ENCODE measurements around the gene SLC5A10. TPM values are rescaled to one million over a fixed set of nuclear protein-coding genes. Genes with fewer than 3 reads are reported as not detected.
"Not testable (repeated sequence)": the region's sequence is repeated elsewhere in the genome, so short reads cannot be mapped to it uniquely, and the experiment has no call there.

The SLC5A10 gene
- total RNA-seq, 1 donor from 2014 or later = not detected

DNA sequence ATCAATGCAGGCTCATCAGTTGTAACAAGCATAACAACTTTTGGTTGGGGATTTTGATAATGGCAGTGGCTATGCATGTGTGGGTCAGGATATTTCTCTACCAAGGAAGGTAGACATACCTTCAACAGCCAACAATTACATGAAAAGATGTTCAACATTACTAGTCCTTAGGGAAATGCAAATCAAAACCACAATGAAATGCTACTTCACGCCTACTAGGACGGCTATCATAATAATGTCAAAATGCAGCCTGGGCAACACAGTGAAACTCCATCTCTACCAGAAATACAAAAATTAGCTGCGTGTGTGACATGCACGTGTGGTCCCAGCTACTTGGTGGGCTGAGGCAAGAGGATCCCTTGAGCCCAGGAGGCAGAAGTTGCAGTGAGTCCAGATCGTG is 7.3 kb upstream of the SLC5A10 start:
- FAIRE-seq (no peak), DNase-seq (ENCODE audit: low spot score in 2 of 2) (no peak)

DNA sequence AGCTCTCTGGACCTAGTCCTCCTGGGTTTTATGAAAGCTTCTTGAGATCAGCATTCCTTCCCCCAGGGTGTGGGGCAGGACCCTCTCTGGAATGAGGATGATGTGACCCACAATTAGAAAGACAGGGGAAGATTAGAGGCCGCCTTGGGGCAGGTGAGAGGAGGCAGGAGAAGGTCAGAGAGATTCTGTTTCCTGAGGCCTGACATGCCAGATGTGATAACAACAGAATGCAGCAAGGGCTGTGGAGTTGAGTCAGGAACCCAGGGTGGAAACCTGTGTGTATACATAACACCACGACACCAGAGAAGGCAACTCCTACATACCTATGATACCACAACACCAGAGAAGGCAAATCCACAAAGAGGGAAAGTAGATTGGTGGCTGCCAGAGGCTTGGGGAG is 5.4 kb upstream of the SLC5A10 start:
- DNase-seq (ENCODE audit: low spot score in 2 of 2) (no peak), FAIRE-seq (no peak)

GRCh38 chr17:18947866-18948265 is 4.1 kb upstream of the SLC5A10 start:
- FAIRE-seq (no peak), DNase-seq (ENCODE audit: low spot score in 2 of 2) (no peak)

DNA sequence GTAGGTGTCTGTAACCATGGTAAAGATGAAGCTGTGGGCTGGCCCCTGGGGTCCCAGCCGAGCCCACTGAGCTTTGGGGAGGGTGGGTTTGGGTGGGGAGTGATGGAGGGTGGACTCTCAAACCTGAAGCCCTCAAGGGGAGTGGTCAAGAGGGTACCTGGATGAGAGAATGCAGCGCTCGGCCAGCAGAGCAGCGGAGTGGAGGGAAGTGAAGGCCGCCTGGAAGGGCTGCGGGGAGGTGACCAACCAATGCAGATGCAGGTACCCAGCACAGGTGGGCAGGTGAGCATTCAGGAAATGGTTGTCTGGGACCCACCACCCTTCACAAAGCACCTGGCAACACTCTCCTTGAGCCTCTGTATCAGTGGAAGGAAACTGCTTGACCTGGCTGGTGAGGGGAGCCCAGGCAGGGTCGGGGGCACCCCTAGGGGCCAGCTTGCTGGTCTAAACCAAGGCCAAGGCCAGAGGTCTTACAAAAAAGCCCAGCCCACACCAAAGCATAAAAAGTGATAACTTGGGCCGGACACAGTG is 3.4 kb upstream of the SLC5A10 start:
- DNase-seq (ENCODE audit: low spot score in 2 of 2) = no peak
- no peak for FAIRE-seq

GRCh38 chr17:18949566-18949965 is 2.4 kb upstream of the SLC5A10 start:
- DNase-seq (ENCODE audit: low spot score in 2 of 2) (no peak), FAIRE-seq (no peak)

DNA sequence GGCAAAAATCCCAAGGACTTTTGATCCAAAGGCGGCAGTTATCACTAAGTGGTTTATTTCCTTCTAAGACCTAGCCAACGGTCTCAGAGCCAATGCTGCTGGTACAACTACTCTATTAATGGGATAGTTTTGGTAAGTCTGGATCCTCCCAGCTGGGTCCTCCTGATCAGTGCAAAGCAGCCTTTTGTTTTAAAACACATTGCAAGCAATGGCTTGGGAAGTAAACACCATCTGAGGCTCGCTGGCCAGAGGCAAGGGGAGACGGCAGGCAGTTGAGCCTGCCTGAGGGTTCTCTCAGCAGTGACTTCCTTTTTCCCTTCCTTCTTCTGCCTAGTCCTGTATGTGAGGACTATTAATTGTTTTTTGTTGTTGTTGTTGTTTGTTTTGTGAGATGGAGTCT is 1.6 kb upstream of the SLC5A10 start:
- DNase-seq (ENCODE audit: low spot score in 2 of 2) (no peak), FAIRE-seq (no peak)

GRCh38 chr17:18950944-18951905 is 740 bp upstream of the SLC5A10 start:
- no peak for DNase-seq (ENCODE audit: low spot score in 2 of 2)
- FAIRE-seq = no peak

DNA sequence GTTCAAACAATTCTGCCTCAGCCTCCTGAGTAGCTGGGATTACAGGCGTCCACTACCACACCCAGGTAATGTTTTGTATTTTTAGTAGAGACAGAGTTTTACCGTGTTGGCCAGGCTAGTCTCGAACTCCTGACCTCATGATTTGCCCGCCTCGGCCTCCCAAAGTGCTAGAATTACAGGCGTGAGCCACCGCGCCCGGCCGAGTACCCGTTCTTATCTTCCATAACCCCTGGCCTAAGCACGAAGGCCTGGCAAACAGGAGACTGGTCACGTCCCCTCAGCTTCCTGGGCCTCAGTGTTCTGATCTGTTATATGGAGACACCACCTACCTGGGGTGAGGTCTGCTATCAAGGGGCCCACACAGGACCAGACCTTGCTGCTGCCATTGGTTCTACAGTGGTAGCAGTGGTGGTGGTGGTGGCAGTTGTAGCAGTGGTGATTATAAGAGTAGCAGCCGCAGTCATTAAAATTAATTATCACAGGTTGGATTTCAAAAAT is 1.3 kb downstream of the SLC5A10 start:
- DNase-seq (ENCODE audit: low spot score in 2 of 2) (no peak), FAIRE-seq (no peak)

- no peak for FAIRE-seq
- no peak for DNase-seq (ENCODE audit: low spot score in 2 of 2)
These were observed 2.4 kb downstream of the SLC5A10 start for GRCh38 chr17:18954321-18954720.

- DNase-seq (ENCODE audit: low spot score in 2 of 2) = no peak
- no peak for FAIRE-seq
These were observed 3.0 kb downstream of the SLC5A10 start for GRCh38 chr17:18955009-18955408.

DNA sequence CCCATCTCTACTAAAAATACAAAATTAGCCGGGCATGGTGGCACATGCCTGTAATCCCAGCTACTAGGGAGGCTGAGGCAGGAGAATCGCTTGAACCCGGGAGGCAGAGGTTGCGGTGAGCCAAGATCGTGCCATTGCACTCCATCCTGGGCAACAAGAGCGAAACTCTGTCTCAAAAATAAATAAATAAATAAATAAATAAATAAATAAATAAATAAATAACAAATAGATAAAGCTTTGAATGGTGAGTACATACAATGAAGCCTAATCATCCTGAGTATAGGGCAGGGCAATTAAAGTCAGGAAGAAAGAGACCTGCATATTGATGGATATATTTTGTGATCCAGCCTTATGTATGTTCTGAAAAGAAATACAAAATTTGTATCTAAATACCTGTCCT is 4.1 kb downstream of the SLC5A10 start:
- DNase-seq (ENCODE audit: low spot score in 2 of 2) = not testable (repeated sequence)

GRCh38 chr17:18956581-18956980 is 4.6 kb downstream of the SLC5A10 start:
- DNase-seq (ENCODE audit: low spot score in 2 of 2) = no peak
- no peak for FAIRE-seq

More for the DNA sequence above, 4.1 kb downstream of the SLC5A10 start:
- FAIRE-seq = not testable (repeated sequence)

DNA sequence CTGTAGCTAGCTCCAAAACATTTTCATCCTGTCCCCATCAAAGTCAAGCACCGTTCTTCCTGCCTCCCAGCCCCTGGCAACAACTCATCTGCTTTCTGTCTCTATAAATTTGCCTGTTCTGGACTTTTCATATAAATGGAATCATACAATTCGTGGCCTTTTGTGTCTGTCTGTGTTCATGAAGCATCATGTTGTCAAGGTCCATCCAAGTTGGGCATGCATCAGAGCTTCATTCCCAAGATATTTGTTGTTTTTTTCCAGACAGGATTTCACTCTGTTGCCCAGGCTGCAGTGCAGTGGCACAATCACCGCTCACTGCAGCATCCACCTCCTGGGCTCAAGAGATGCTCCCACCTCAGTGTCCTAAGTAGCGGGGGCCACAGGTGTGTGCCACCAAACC is 5.9 kb downstream of the SLC5A10 start:
- DNase-seq (ENCODE audit: low spot score in 2 of 2) = no peak
- FAIRE-seq = no peak

DNA sequence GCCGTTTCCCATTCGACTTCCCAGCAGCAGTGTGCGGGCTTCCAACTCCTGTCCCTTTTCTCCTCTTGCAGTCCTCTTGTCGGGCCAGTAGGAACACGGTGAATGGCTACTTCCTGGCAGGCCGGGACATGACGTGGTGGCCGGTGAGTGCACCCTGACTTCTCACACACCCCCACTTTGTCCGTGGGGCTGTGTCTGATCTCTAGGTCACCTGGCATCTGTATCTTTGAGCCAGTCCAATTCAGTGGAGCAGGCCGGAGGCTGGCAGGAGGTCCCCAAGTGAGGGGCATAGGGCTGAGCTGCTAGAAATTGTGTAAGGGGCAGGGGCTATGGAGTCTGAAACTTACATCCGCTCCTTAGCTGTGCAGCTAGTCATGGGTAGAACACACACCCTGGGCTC is 6.6 kb downstream of the SLC5A10 start:
- DNase-seq (ENCODE audit: low spot score in 2 of 2) (no peak), FAIRE-seq (no peak)

DNA sequence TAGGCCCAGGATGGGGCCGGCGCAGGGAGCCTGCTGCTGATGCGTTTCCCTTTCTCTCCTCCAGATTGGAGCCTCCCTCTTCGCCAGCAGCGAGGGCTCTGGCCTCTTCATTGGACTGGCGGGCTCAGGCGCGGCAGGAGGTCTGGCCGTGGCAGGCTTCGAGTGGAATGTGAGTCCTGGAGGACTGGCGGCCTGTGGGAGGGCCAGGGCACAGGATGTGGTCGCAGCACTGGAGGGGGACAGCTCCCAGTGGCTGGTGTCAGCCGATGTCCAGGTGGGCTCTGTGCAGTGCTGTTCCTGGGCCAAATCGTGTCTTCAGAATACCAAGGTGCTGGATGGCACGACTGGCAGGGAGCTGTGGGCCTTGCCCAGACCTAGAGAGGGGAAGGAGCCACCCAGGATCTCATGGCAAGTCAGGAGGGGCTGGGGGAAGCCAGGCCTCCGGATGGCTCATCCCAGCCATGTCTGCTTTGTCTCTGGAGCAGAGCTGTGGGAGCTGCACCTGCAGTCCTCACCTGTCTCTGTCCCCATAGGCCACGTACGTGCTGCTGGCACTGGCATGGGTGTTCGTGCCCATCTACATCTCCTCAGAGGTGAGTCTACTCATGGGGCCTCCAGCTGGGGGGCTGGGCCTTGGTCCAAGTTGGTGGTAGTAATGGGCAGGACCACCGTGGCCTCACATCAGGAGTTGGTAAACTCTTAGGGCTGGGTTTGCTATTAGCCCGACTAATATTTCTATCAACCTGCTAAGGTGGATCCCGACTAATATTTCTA is 7.3 kb downstream of the SLC5A10 start:
- DNase-seq (ENCODE audit: low spot score in 2 of 2) (no peak), FAIRE-seq (no peak)

- no peak for DNase-seq (ENCODE audit: low spot score in 2 of 2)
- FAIRE-seq = no peak
These were observed 7.9 kb downstream of the SLC5A10 start for GRCh38 chr17:18959845-18960240.

DNA sequence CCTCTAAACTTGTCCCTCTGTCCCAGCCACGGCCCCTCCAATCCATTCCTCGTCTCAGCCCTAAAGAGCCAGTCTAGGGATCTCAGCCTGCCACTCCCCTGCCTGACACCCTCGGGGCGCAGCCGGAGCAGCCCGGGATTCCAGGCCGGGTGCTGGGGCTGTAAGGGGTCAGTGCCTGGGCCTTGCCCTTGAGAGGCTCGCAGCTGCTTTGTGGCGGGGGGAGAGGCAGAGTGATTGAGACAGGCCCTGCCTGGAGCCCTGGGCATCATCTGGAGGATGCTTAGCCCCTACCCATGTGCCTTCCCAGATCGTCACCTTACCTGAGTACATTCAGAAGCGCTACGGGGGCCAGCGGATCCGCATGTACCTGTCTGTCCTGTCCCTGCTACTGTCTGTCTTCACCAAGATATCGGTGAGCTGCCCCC is 8.3 kb downstream of the SLC5A10 start:
- FAIRE-seq (no peak), DNase-seq (ENCODE audit: low spot score in 2 of 2) (no peak)

DNA sequence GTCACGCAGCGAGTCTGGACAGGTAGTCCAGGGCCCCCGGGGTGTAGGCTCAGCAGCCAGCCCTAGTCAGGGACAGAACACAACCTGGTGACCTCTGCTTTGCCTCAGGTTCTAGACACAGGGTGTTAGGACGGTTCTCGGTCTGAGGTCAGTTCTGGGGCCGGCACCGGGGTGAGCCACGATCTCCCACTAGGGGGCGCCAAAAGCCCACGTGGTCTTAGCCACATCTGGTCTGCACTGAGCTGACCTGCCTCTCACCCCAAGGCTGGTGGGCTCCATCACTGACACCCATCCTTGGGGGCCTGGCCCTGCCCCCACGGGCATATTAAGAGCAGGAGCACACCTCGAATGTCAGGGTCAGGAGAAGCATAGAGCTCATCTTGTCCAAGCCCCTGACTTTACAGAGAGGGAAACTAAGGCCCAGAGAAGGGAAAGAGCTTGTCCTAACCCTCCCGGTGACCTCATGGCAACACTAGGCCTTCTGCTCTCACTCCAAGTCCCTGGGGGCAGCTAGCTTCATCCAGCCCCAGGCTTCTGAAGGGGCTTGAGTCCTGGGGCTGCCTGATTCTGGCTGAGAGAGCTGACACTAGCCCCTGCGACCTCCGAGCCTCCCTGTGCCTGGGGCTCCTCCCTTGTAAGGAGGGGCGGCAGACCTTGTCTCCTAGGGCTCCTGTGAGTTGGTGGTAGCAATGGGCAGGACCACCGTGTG is 9.0 kb downstream of the SLC5A10 start:
- FAIRE-seq (no peak), DNase-seq (ENCODE audit: low spot score in 2 of 2) (peak; percentile 54 to 76)

- DNase-seq (ENCODE audit: low spot score in 2 of 2) (no peak), FAIRE-seq (no peak)
These were observed 9.9 kb downstream of the SLC5A10 start for GRCh38 chr17:18961634-18962493.

DNA sequence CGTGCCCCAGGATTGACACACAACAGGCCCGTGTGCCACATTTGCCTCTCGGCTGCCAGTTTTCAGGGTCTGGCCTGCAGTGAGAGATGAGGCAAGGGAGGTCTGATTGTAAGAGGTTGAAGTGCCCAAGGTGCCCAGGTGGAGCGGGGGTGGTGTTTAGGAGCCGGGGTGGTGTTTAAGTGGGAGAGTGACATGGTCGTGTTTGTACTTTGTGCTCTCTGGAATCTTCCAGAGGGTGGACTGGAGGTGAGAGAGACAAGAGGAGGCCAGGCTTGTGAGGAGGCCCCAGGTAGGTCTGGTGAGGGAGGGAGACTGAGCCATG is 10.5 kb downstream of the SLC5A10 start:
- FAIRE-seq (no peak), DNase-seq (ENCODE audit: low spot score in 2 of 2) (no peak)
